Effector CD8-positive, alpha-beta T cell (primary cell): ENCODE data around the gene POGK.
"Not testable (repeated sequence)": the region's sequence is repeated elsewhere in the genome, so short reads cannot be mapped to it uniquely, and the experiment has no call there.

Source experiments
- DNase-seq: peaks from one replicate; lab custom pipeline; 2025; lab: John Stamatoyannopoulos, UW
- total RNA-seq, 4 experiments: gene quantifications; one replicate each; lab custom pipeline; 2026; lab: John Stamatoyannopoulos, UW

The POGK gene
- total RNA-seq: 115 to 148 (median 139) reads per million in 4 experiments

- peak; percentile 62 for DNase-seq
These were observed at the start of gene POGK for GRCh38 chr1:166838766-166839599. POGK (plus strand) TSS chr1:166839475; CDS start chr1:166840957, 1,482 bp downstream.

GRCh38 chr1:166796620-166797236 lies 42.5 kb upstream of the POGK start:
- no peak for DNase-seq

GRCh38 chr1:166808952-166809351 lies 30.3 kb upstream of the POGK start:
- no peak for DNase-seq

GRCh38 chr1:166811691-166812090 lies 27.6 kb upstream of the POGK start:
- DNase-seq: no peak

GRCh38 chr1:166813508-166814223 lies 25.6 kb upstream of the POGK start:
- no peak for DNase-seq

GRCh38 chr1:166814611-166815010 lies 24.7 kb upstream of the POGK start:
- DNase-seq: no peak

- DNase-seq: no peak
These were observed 19.3 kb upstream of the POGK start for GRCh38 chr1:166819974-166820373.

- no peak for DNase-seq
These were observed 16.9 kb upstream of the POGK start for GRCh38 chr1:166822385-166822784.

GRCh38 chr1:166827426-166827825 lies 11.8 kb upstream of the POGK start:
- DNase-seq: no peak

- not testable (repeated sequence) for DNase-seq
These were observed 9.5 kb upstream of the POGK start for GRCh38 chr1:166829762-166830161.

GRCh38 chr1:166836733-166837132 lies 2.5 kb upstream of the POGK start:
- no peak for DNase-seq

- DNase-seq: peak; percentile 37
These were observed 479 bp downstream of the POGK start for GRCh38 chr1:166839600-166840308.

- no peak for DNase-seq
These were observed 1.3 kb downstream of the POGK start for GRCh38 chr1:166840309-166841274.

GRCh38 chr1:166843322-166843721 lies 4.0 kb downstream of the POGK start:
- DNase-seq: no peak

- no peak for DNase-seq
These were observed 4.7 kb downstream of the POGK start for GRCh38 chr1:166843769-166844596.

GRCh38 chr1:166844791-166845190 lies 5.5 kb downstream of the POGK start:
- DNase-seq: no peak

GRCh38 chr1:166848193-166848592 lies 8.9 kb downstream of the POGK start:
- DNase-seq: no peak

- DNase-seq: no peak
These were observed 9.9 kb downstream of the POGK start for GRCh38 chr1:166849135-166849534.

- DNase-seq: no peak
These were observed 13.6 kb downstream of the POGK start for GRCh38 chr1:166852918-166853317.

- DNase-seq: no peak
These were observed 16.3 kb downstream of the POGK start for GRCh38 chr1:166855558-166855957.
